GM12878 (cell line): ENCODE results near the gene H6PD.

Experiments
- EZH2 ChIP-seq: IDR thresholded peaks from 2 replicates; pipeline ENCODE4 v1.6.1; 2012; ENCODE audit warnings: low read depth, mild to moderate bottlenecking, control low read depth, inconsistent platforms, low read length, borderline replicate concordance; ENCODE audit not compliant: control insufficient read depth
- MXI1 ChIP-seq: fragments of 150-350 bp; IDR thresholded peaks from 2 replicates; pipeline ENCODE4 v1.6.1; 2011; ENCODE audit warnings: low read depth, mild to moderate bottlenecking, inconsistent platforms, low read length, improper control_type of control experiment
- SIX5 ChIP-seq: IDR thresholded peaks from 2 replicates; pipeline ENCODE4 v1.6.1; 2011; ENCODE audit warnings: mild to moderate bottlenecking, low read depth, low read length, moderate library complexity; ENCODE audit not compliant: severe bottlenecking
- ZNF24 ChIP-seq: fragments of 450-650 bp; IDR thresholded peaks from 2 replicates; pipeline ENCODE4 v1.6.1; 2017; ENCODE audit warnings: antibody characterized with exemption, mild to moderate bottlenecking
- TF ChIP-seq, protein P1 (sequence below): IDR thresholded peaks from 2 replicates; pipeline ENCODE4 v1.6.1; 2012; ENCODE audit warnings: mild to moderate bottlenecking, low read depth, low read length

DNA sequence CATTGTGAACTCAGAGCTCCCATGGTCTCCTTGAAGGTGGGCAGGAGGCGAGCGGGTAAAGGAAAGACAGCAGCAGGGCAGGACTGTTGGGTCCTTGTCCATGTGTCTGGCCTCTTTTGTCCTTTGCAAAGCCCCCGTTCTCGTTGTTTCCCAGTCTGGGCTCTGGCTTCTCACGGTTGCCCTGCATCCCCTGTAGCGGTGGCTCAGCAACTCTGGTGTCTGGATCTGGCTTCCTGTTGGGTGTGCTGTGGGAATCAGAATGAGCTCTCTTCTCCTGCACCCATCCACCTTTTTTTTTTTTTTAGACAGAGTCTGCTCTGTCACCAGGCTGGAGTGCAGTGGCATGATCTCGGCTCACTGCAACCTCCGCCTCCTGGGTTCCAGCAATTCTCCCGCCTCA lies 11.1 kb downstream of the H6PD start:
- TF ChIP-seq EZH2 (no peak), SIX5 (no peak), ZNF24 (no peak), MXI1 (no peak)
- TF ChIP-seq, protein P1, sequence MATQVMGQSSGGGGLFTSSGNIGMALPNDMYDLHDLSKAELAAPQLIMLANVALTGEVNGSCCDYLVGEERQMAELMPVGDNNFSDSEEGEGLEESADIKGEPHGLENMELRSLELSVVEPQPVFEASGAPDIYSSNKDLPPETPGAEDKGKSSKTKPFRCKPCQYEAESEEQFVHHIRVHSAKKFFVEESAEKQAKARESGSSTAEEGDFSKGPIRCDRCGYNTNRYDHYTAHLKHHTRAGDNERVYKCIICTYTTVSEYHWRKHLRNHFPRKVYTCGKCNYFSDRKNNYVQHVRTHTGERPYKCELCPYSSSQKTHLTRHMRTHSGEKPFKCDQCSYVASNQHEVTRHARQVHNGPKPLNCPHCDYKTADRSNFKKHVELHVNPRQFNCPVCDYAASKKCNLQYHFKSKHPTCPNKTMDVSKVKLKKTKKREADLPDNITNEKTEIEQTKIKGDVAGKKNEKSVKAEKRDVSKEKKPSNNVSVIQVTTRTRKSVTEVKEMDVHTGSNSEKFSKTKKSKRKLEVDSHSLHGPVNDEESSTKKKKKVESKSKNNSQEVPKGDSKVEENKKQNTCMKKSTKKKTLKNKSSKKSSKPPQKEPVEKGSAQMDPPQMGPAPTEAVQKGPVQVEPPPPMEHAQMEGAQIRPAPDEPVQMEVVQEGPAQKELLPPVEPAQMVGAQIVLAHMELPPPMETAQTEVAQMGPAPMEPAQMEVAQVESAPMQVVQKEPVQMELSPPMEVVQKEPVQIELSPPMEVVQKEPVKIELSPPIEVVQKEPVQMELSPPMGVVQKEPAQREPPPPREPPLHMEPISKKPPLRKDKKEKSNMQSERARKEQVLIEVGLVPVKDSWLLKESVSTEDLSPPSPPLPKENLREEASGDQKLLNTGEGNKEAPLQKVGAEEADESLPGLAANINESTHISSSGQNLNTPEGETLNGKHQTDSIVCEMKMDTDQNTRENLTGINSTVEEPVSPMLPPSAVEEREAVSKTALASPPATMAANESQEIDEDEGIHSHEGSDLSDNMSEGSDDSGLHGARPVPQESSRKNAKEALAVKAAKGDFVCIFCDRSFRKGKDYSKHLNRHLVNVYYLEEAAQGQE: no peak
